ENCODE data around the gene LGR5.
"Not testable (repeated sequence)": the region's sequence is repeated elsewhere in the genome, so short reads cannot be mapped to it uniquely, and the experiment has no call there.

The LGR5 gene

DNA sequence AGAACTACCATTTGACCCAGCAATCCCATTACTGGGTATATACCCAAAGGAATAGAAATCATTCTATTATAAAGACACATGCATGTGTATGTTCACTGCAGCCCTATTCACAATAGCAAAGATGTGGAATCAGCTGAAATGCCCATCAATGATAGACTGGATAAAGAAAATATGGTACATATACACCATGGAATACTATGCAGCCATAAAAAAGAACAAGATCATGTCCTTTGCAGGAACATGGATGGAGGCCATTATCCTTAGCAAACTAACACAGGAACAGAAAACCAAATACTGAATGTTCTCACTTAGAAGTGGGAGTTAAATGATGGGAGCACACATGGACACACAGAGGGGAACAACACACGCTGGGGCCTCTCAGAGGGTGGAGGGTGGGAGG is 116.2 kb downstream of the LGR5 start:
- not testable (repeated sequence) for DNase-seq

DNA sequence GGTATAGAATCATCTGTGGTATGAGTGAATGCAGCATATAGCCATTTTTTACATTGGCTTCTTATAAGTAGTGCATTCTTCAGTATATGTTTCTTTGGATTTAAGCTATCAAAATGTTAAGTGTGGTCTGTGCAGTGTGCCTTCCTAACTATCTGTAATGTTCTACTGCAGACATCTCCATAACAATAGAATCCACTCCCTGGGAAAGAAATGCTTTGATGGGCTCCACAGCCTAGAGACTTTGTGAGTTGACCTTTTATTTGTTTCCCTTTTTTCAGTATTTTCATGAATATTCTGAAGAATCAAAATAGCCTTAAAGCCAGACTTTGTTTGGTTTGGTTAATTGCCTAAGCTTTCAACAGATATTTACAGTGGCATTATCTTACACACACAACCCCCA is 116.8 kb downstream of the LGR5 start:
- DNase-seq: no peak

DNA sequence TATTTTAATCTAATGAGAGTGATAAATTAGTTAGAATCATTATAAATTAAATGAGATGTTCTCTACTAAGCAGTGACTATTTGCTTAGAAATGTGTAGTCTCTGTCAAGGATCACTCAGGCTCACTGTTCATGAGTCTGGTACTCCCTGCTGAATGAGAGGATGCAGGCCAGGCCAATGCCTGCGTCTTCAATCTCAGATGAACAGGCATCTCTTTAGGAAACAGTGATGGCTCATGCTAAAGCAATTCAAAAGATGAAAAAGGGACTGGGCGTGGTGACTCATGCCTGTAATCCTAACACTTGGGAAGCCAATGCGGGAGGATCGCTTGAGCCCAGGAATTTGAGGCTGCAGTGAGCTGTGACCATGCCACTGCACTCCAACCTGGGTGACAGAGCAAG is 117.3 kb downstream of the LGR5 start:
- DNase-seq: no peak

DNA sequence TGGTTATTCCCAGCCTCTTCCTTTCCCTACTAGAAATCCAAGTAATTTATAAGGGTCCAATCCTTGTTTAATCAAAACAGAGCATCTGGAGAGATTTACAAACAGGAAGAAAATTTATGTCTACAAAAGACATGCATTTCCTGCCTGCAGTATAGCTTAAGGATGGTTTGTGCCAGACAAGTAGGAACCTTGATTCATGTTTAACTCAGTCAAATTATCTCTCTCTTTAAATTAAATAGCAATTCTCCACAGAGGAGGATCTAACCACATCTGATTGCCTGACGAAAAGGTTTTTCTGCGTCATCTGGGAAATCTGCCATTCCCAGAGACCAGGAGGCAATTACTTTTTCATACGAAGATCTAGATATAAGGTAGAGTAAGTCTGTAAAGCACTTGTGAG is 118.8 kb downstream of the LGR5 start:
- no peak for DNase-seq

DNA sequence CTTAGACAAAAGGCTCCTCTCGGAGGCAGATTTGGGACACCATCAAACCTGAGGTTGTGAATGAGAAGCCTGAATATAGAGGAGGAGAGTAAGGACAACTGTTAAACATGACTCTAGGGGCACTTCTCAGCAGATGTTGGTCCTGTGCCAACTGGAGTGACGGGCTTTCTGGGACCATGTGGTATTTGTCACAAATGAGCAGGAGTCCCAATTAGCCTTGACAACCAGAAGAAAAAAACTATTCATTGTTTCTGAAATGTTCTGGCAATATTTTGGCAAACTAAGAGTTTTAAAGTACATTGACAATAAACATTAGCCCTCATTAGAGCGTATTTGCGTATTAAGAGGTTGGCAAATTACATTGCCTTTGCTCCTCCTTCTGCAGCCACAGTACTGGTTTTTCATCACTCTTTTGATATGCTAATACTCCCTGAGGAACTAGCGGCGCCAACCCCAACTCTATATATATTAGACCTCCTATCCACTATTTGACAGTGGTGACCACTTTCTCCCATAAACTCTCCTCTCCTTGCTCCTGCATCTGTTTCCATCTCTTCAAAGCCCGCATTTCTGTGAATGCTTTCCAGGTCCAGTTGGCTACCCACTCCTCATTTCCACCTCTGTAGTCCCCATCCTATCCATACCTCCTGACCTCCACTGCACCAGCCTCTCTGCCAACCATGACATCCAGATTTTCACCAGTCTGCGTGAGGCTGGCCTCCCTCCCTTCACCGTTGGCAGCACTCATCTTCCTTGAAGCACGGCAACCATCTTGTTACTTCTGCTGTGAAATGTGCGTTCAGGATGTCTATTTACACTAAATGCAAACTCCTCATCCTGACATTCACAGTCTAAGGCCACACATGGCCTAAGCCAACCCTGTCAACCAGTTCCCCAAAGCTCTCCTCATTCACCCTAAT is 123.3 kb downstream of the LGR5 start:
- no peak for DNase-seq

DNA sequence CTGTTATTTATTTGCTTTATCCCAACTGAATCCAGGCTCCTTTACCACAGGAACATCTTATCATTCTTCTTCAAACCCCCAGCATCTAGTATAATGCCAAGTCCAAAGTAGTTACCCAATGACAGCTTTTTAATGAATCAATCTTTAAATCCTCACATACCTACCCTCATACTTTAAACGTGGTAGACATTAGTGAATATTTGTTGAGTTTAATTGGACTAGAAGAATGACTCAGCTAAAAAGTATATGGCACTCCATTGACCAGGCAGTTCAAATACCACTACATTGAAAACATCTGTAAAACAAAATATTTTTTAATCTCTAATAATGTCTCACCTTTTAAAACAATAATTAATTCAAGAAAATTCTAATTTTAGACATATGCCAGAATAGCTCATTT is 125.9 kb downstream of the LGR5 start:
- DNase-seq: no peak

DNA sequence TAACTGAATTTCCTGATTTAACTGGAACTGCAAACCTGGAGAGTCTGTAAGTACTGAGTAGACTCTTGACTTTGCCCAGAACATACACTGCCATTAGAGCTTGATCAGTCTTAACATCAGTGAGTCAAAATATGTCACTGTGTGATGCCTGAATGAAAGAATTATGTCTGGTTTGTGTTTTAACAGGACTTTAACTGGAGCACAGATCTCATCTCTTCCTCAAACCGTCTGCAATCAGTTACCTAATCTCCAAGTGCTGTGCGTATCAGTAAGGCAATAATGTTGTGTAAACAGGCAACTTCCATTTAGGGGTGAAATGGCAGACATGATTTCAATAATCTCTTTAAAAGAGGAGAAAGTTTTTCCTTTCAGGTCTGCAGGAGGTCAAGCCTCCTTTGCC is 127.1 kb downstream of the LGR5 start:
- no peak for DNase-seq

DNA sequence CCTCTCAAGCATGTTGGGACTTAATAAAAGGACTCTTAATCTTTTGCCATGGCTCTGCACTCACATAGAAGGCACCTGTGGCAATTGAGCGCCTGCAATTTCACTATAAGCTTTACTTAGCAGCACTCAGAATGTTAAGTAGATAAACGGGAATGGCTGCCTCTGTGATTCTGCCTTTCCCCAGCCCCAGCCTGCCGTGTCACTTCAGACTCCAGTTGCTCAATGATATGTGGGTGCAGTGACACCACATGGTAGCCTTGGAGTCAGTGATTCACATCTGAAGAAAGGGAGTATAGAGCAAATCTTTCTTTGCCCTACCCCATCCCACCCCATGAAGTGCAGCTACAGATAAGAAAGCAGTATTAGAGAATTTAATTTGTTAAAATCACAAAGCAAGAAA is 127.9 kb downstream of the LGR5 start:
- no peak for DNase-seq

DNA sequence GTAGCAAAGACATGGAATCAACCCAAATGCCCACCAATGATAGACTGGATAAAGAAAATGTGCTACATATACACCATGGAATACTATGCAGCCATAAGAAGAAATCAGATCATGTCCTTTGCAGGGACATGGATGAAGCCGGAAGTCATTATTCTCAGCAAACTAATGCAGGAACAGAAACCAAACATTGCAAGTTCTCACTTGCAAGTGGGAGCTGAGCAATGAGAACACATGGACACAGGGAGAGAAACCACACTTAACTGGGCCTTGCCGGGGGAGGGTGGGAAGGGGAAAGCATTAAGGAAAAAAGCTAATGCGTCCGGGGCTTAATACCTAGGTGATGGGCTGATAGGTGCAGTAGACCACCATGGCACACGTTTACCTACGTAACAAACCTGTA is 130.3 kb downstream of the LGR5 start:
- DNase-seq: not testable (repeated sequence)

DNA sequence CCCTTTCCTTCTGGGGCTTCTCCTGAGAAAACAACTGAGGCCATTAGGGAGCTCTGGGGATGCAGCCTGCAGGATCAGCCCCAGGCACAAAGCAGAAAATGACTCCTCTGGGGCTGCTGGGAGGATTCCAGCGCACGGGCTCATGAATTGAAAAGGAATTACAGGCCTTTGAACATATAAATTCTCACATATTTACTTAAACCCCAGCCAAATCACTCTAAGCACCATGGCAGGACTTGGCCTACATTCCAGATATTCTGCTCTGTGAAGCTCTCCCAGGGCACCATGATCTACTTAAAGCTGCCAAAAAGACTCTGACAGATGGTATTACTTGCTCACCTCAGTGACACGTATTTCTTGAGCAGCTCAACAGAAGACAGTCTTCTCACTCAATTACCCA is 136.9 kb downstream of the LGR5 start:
- DNase-seq: no peak

DNA sequence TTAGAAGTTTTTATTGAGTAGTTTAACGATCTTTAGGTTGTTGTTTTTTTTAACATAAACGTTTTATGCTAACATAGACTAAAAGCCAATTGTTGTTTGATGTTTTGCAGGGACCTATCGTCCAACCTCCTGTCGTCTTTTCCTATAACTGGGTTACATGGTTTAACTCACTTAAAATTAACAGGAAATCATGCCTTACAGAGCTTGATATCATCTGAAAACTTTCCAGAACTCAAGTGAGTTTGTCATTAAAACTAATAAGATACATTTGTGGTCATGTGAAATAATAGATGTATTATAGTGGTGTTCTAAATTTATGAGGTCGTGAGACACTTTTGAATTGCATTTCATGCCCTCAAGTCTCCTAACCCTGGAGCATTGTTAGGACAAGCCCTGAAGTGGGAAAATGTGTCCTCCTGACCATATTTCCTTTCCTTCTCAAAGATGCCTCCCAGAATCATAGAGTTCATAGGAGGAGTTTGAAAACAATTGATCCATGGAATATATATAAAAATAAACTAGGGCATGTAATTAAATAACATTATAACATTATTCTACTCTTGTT is 139.2 kb downstream of the LGR5 start:
- DNase-seq: no peak

DNA sequence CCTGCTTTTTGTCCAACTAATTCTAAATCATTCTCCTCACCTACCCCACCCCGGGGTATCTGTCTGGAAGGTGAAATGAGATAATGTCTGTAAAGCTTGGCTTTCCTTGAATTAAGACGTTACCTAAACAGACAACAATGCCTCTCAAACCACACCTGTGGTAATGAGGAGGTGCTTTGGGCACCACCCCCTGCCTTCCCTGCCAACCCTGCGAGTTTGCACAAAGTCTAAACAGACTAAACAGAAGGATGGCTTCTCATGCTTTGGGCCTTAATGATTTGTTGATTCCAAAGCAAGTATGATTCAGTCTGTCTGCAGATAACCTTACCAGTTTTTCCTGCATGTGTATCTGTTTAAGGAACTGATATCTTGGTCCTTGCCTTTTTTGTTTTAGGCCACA is 141.6 kb downstream of the LGR5 start:
- DNase-seq: no peak

DNA sequence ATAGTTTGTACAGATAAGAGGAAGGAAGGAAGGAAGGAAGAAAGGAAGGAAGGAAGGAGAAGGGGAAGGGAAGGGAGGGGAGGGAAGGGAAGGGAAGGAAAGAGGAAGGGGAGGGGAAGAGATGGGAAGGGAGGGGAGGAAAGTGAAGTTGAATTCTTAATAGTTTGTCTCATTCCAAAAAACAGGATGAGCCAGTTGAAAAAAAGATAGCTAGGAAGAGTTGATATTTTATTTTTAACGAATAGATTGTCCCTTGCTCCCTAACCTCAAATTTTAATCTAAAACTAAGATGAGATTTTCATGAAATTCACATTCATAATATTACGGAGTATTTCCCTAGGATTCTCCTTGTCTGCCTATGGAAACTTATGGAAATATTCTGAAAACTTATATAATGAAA is 143.3 kb downstream of the LGR5 start:
- DNase-seq: no peak

DNA sequence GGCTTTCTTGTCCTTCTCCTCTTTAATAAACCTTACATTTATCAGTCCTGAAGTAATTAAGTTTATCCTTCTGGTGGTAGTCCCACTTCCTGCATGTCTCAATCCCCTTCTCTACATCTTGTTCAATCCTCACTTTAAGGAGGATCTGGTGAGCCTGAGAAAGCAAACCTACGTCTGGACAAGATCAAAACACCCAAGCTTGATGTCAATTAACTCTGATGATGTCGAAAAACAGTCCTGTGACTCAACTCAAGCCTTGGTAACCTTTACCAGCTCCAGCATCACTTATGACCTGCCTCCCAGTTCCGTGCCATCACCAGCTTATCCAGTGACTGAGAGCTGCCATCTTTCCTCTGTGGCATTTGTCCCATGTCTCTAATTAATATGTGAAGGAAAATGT is 144.8 kb downstream of the LGR5 start:
- no peak for DNase-seq

DNA sequence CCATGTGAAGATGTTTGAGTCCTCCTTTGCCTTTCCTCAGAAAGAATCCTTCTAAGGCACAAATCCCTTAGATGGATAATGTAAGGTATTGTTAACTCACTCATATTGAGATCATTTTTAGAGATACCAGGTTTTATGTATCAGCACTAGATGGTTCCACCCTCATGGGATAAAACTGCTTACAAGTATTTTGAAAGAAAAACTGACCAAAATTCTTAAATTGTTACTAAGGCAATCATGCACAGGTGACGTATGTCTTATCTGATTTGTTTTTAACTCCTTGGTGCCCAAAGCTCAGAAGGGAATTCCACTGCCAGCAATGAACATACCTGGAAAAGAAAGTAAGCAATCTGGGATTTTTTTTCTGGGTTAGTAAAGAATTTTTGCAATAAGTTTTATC is 145.6 kb downstream of the LGR5 start:
- no peak for DNase-seq

DNA sequence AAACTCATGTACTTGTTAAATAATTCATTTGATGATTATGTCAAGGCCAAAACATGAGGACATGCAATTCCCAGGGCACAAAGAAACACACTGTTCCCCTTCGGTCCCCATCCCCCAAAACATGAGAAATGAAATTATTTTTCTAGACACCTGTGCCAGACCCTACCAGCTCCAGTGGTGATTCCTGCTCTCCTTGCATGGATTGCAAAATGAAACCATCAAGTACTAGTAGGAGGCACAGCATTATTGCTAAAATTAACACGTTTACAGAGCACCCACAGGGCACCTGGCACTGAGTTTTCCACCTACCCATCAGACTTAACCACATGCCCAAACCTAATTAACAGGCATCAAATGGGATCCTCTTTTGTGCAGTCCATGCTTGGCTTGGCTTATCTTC is 147.4 kb downstream of the LGR5 start:
- DNase-seq: no peak

DNA sequence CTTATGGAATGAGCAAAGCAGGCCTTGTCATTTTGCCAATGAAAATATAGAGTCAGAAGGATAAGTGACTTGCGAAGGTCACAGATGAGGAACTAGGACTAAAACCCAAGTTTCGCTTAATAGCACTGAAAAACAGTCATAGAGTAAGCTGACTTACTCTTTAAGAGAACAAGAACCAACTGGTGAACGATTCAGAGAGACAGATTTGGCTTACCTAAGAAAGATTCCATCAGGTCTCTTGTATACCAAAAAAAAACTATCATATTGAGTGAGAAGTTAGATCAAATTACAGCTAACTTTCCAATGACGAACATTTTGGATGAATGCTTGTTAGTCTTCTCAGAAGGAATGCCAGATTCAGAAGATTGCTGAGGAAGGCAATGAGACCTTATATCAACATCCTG is 149.9 kb downstream of the LGR5 start:
- no peak for DNase-seq

DNA sequence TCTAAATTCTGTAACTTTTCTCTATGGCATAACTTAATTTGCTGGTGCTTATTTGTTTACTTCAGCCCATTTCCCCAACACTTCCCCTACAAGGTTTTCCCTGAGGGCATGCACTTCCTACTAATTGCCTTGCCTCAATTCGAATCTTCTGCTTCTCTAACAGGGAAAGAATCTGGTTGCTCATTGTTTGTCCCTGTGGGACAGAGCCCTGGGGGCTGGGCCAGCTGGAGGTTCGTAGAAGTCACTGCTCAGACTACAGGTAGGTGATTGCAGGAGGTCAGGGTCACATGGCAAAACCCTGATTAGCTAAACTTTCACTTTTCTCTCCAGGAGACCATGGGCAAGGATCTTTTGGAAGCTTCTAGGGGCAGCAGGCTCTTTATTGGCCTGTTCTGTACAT is 152.0 kb downstream of the LGR5 start:
- DNase-seq: no peak

DNA sequence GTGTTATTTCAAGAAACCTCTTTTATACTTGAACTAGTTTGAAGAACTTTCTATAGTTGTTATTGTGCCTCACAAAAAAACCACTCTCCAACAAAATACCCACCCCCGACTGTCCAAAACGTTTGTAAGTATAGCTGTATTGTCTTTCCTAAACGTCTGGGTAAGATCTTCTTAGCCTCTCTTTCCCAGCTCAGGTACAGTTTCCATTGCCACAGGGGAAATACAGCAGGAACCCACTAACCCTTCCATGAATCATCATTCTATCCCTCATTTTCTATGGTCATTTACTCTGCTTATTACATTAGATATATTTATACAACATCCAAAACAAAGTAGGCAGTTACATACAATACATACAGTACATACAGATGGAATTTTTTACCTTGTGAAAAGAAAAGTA is 153.2 kb downstream of the LGR5 start:
- no peak for DNase-seq

DNA sequence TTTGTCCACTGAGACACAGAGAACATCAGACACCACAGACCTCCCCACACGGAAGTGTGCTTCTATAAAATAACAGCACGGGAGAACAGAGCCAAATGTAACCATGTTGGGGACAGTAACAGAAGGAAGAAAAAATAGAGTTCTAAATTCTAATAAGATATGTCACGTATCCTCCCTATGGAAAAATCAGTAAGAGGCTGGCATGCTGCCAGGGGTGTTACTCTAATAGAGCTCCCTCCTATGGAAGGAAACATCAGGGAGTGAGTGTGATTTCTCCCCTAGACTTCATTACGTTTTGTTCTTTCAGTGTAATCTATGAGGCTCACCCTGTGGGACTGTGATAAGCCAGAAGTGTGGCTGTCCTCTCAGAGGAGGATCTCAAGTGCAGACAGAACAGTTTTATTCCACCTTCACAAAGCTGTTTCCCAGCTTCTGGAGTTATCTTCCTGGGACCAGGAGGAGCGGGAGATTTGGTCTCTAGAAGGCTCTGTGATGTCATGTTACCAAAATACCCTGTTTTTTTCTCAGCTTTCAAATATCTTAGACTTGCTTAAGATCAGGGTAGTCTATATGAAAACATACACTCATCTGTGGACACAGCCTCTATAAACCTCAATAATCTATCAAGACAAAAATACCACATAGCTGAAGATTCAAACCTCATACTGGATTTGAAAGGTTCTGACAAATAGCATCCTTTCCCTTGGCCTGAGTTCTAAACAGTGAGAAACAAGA is 154.8 kb downstream of the LGR5 start:
- no peak for DNase-seq

DNA sequence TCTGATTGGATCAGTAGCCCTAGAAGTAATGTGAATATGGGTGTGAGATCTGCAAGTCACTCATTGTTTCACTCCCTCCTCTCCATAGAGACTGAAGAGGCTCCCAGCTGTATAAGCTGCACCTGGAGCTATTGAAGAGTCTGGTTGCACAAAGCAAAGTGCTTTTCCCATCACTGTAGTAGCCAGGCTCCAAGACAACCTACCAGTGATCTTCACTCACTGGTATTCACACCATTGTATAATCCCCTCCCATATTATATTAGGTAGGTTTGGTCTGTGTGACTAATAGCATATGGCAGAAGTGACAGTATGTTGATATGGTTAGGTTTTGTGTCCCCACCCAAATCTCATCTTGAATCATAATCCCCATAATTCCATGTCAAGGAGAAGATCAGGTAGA is 159.6 kb downstream of the LGR5 start:
- DNase-seq: no peak

DNA sequence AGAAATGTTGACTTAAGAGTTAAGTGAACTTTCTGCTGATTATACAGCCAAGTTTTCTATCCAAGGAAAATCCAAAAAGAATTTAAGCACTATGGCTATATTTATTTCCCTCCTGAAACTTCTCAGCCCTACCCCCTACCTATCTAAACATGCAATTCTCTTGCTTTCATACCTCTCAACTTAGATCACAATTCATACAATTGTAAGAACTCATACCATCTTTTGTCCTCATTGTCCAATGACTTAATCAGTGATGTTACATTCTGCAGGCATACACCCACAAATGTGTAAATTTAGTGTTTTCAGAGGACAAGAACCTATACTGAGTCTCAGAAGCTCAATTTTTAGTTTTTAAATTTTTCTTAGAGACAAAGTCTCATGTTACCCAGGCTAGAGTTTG is 161.9 kb downstream of the LGR5 start:
- no peak for DNase-seq

DNA sequence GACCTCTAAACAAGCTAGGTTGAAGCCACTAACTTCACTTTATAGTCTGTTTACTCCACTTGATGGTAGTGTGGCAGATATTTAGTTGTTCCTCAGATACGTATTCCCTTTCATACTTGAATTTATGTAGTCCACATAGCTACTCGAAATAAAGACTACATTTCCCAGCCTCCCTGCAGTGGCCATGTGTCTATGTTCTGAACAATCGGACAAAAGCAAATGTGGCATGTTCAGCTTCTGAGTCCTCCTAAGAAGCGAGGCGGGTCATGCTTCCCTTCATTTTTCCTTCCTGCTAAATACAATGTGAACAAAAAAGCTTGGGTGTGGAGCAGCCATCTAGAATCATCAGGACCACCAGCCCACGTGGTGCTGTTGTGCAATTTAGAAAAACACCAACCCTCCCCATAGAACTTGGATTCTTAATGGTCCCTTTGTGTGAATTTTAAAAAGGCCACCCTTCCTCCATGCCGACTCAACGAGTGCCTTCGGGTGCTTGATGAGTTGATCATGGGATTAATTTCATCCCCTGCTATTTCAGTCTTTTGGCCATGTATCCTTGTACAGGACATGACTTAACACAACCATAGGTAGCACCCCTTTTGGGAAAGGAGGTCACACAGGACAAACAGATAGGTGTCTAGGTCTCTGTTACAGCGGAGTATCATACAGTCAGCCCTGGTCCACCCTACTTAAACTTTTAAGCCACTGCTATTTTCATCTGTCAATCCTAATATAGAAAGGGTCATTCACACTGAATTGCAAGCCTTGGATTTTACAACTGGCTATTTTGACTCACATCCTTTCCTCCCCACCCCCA is 163.4 kb downstream of the LGR5 start:
- no peak for DNase-seq
